CD4-positive, alpha-beta memory T cell (primary cell): ENCODE results near the gene LIPK. TPM values are rescaled to one million over a fixed set of nuclear protein-coding genes. Genes with fewer than 3 reads are reported as not detected.
"Not testable (repeated sequence)": the region's sequence is repeated elsewhere in the genome, so short reads cannot be mapped to it uniquely, and the experiment has no call there.

ENCODE experiments used
- CTCF ChIA-PET: fragments of 350-600 bp; sonication (Branson Sonifier 250); formaldehyde crosslinking; loops from one replicate; lab custom pipeline; 2021; ENCODE audit warnings: inconsistent platforms; ENCODE audit not compliant: partially characterized antibody; lab: Charles Lee
- POLR2A ChIA-PET: fragments of 350-600 bp; sonication (Branson Sonifier 250); formaldehyde crosslinking; loops from one replicate; lab custom pipeline; 2021; ENCODE audit not compliant: partially characterized antibody; lab: Charles Lee
- DNase-seq, 5 donors: peaks; one replicate each; pipeline versions ENCODE4 v3.0.0 to v3.0.0-alpha.2; 2020 to 2022; ENCODE audit warnings: mixed read lengths in 1 of 5
- H3K27ac ChIP-seq: one replicate; pipeline ENCODE4 v1.7.0; 2013; ENCODE audit warnings: low read depth, low read length
- H3K27me3 ChIP-seq: 2 replicates; pipeline ENCODE4 v1.7.0; 2013; ENCODE audit warnings: mild to moderate bottlenecking, low read length, moderate library complexity; ENCODE audit not compliant: insufficient read depth
- H3K36me3 ChIP-seq: 2 replicates; pipeline ENCODE4 v1.7.0; 2013; ENCODE audit warnings: mild to moderate bottlenecking, low read length, moderate library complexity; ENCODE audit not compliant: insufficient read depth
- H3K4me1 ChIP-seq: 2 replicates; pipeline ENCODE4 v1.7.0; 2013; ENCODE audit warnings: mild to moderate bottlenecking, low read length, moderate library complexity; ENCODE audit not compliant: insufficient read depth
- H3K4me3 ChIP-seq, 2 donors: one replicate each; pipeline ENCODE4 v1.7.0; 2013; ENCODE audit warnings: low read length in 2 of 2, mild to moderate bottlenecking in 1 of 2
- H3K9me3 ChIP-seq, 2 donors: one replicate each; pipeline ENCODE4 v1.7.0; 2013; ENCODE audit warnings: low read length in 2 of 2, control low read depth in 1 of 2; ENCODE audit not compliant: control insufficient read depth in 1 of 2
- H3K27ac Mint-ChIP-seq, 7 donors: one replicate each; pipeline ENCODE4 v1.8.0; 2020 to 2021; ENCODE audit warnings: mixed read lengths in 7 of 7, mild to moderate bottlenecking in 6 of 7, inconsistent platforms in 3 of 7, moderate library complexity in 3 of 7
- H3K27me3 Mint-ChIP-seq, 2 donors: one replicate each; pipeline ENCODE4 v1.8.0; 2020 to 2021; ENCODE audit warnings: mixed read lengths in 2 of 2
- H3K36me3 Mint-ChIP-seq, 2 donors: one replicate each; pipeline ENCODE4 v1.8.0; 2020 to 2021; ENCODE audit warnings: mixed read lengths in 2 of 2, inconsistent platforms in 1 of 2, mild to moderate bottlenecking in 1 of 2
- H3K4me1 Mint-ChIP-seq, 4 donors: one replicate each; pipeline ENCODE4 v1.8.0; 2020 to 2021; ENCODE audit warnings: mixed read lengths in 4 of 4, mild to moderate bottlenecking in 1 of 4
- H3K4me3 Mint-ChIP-seq, 8 donors: one replicate each; pipeline ENCODE4 v1.8.0; 2020 to 2021; ENCODE audit warnings: mixed read lengths in 8 of 8, mild to moderate bottlenecking in 7 of 8, moderate library complexity in 6 of 8, inconsistent platforms in 3 of 8
- H3K9me3 Mint-ChIP-seq, 8 donors: one replicate each; pipeline ENCODE4 v1.8.0; 2020 to 2021; ENCODE audit warnings: mixed read lengths in 8 of 8, mild to moderate bottlenecking in 5 of 8, inconsistent platforms in 3 of 8, moderate library complexity in 1 of 8
- intact Hi-C: fragments of 100-400 bp; cut with micrococcal nuclease; formaldehyde crosslinking; loops from one replicate; pipeline ENCODE4 v1.15.1; 2023
- polyA plus RNA-seq, 2 donors: library from polyadenylated mRNA; unstranded; fragments of 300-500 nt; fragmentation: Illumina TruSeq; gene quantifications; one replicate each; pipeline ENCODE4 v1.2.3, GENCODE V29; 2021
- total RNA-seq, 2 experiments: library from RNA; stranded (reverse); gene quantifications; one replicate each; pipeline ENCODE4 v1.2.3, GENCODE V29; 2021

The LIPK gene
- total RNA-seq (not detected), polyA plus RNA-seq (not detected)

DNA sequence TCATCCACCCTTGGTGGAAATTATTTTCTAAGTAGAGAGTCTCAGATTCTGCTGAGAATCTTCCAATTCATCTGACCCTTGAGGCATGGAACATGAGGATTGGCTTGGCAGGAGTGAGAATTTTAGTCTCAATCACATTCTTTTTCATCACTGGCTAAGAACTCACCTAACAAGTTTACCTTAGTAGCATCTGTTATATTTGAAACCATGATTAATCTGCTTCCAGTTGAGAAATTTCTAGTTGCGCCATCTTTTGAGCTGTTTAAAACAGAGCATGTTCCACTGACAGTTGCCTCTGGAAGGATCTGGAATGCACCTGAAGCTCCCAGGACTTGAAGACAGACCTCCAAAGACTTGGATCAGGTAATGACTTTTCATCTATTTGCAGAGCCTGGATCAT lies at the start of gene LIPK:
LIPK (plus strand) TSS at position 292 of the 400 bp plus-strand sequence. CDS start 18,295 bp downstream, outside the sequence.
- DNase-seq, result no peak
- intact Hi-C loops, result no loop called here
- Histone ChIP-seq H3K4me3 (no peak within 1 kb of the TSS), H3K27ac (no peak within 1 kb of the TSS), H3K9me3 (no peaks in the 10 kb centered on the region), H3K27me3 (no peaks in the 10 kb centered on the region), H3K36me3 (no peaks in the 10 kb centered on the region), H3K4me1 (no peaks in the 10 kb centered on the region)
- Mint-ChIP-seq H3K36me3 (no peaks in the 10 kb centered on the region), H3K9me3 (peaks cover 0 to 2% (median 0%) of the 10 kb centered on the region in 8 donors), H3K27ac (no peak within 1 kb of the TSS), H3K27me3 (no peaks in the 10 kb centered on the region), H3K4me3 (no peak within 1 kb of the TSS), H3K4me1 (peaks cover 0 to 1% (median 0%) of the 10 kb centered on the region in 4 donors)
- ChIA-PET CTCF (interaction anchor here (1.0 kb wide), 1 partner anchor 20 kb away, joined by 3 read pairs; no protein-coding TSS in a partner anchor), POLR2A (no interaction called here)

GRCh38 chr10:88657901-88658300 lies 48.1 kb upstream of the LIPK start:
- Histone ChIP-seq H3K27me3 (no peaks in the 10 kb centered on the region), H3K4me3 (no peak overlapping the region), H3K4me1 (no peaks in the 10 kb centered on the region), H3K9me3 (no peaks in the 10 kb centered on the region), H3K36me3 (no peaks in the 10 kb centered on the region), H3K27ac (no peak overlapping the region)
- H3K4me1 Mint-ChIP-seq, result no peaks in the 10 kb centered on the region
- no peak overlapping the region for H3K27ac Mint-ChIP-seq
- no peaks in the 10 kb centered on the region for H3K36me3 Mint-ChIP-seq
- CTCF ChIA-PET, result interaction anchor here (2.2 kb wide), 1 partner anchor 75 kb away, joined by 4 read pairs; the partner anchor contains the start of gene RNLS
- intact Hi-C loops, result no loop called here
- POLR2A ChIA-PET, result no interaction called here
- H3K27me3 Mint-ChIP-seq, result peaks cover 3 to 4% of the 10 kb centered on the region in 2 donors
- no peak overlapping the region for H3K4me3 Mint-ChIP-seq
- no peak for DNase-seq
- no peaks in the 10 kb centered on the region for H3K9me3 Mint-ChIP-seq

- no peak for DNase-seq
- Mint-ChIP-seq H3K27me3 (peaks cover 2 to 3% of the 10 kb centered on the region in 2 donors), H3K36me3 (no peaks in the 10 kb centered on the region), H3K9me3 (peaks cover 0 to 4% (median 0%) of the 10 kb centered on the region in 8 donors), H3K4me3 (no peak overlapping the region), H3K4me1 (no peaks in the 10 kb centered on the region), H3K27ac (no peak overlapping the region)
- ChIA-PET CTCF (interaction anchor here (1.5 kb wide), 1 partner anchor 809 kb away, joined by 3 read pairs; no protein-coding TSS in a partner anchor), POLR2A (no interaction called here)
- Histone ChIP-seq H3K4me1 (no peaks in the 10 kb centered on the region), H3K9me3 (no peaks in the 10 kb centered on the region), H3K36me3 (no peaks in the 10 kb centered on the region), H3K27me3 (no peaks in the 10 kb centered on the region), H3K4me3 (no peak overlapping the region), H3K27ac (no peak overlapping the region)
- intact Hi-C loops, result no loop called here
Observed at GRCh38 chr10:88659725-88660597, 46.1 kb upstream of the LIPK start.

- H3K9me3 ChIP-seq, result no peaks in the 10 kb centered on the region
- H3K36me3 ChIP-seq, result no peaks in the 10 kb centered on the region
- H3K4me3 Mint-ChIP-seq, result no peak overlapping the region
- no peaks in the 10 kb centered on the region for H3K27me3 ChIP-seq
- no peaks in the 10 kb centered on the region for H3K4me1 Mint-ChIP-seq
- H3K9me3 Mint-ChIP-seq, result peaks cover 0 to 4% (median 0%) of the 10 kb centered on the region in 8 donors
- H3K27me3 Mint-ChIP-seq, result peaks cover 2 to 3% of the 10 kb centered on the region in 2 donors
- ChIA-PET POLR2A (no interaction called here), CTCF (interaction anchor here (1.5 kb wide), 1 partner anchor 810 kb away, joined by 3 read pairs; no protein-coding TSS in a partner anchor)
- no peak overlapping the region for H3K27ac ChIP-seq
- H3K27ac Mint-ChIP-seq, result no peak overlapping the region
- H3K4me1 ChIP-seq, result no peaks in the 10 kb centered on the region
- no peak overlapping the region for H3K4me3 ChIP-seq
- intact Hi-C loops, result no loop called here
- H3K36me3 Mint-ChIP-seq, result no peaks in the 10 kb centered on the region
- no peak for DNase-seq
Observed at GRCh38 chr10:88660598-88660884, 45.5 kb upstream of the LIPK start.

- H3K36me3 Mint-ChIP-seq, result no peaks in the 10 kb centered on the region
- H3K4me1 Mint-ChIP-seq, result no peaks in the 10 kb centered on the region
- ChIA-PET CTCF (no interaction called here), POLR2A (no interaction called here)
- Histone ChIP-seq H3K27me3 (no peaks in the 10 kb centered on the region), H3K4me3 (no peak overlapping the region), H3K9me3 (no peaks in the 10 kb centered on the region), H3K36me3 (no peaks in the 10 kb centered on the region), H3K4me1 (no peaks in the 10 kb centered on the region), H3K27ac (no peak overlapping the region)
- intact Hi-C loops, result no loop called here
- no peak overlapping the region for H3K27ac Mint-ChIP-seq
- H3K9me3 Mint-ChIP-seq, result peaks cover 0 to 4% (median 0%) of the 10 kb centered on the region in 8 donors
- peaks cover 1 to 2% of the 10 kb centered on the region in 2 donors for H3K27me3 Mint-ChIP-seq
- H3K4me3 Mint-ChIP-seq, result no peak overlapping the region
- DNase-seq, result no peak
Observed at GRCh38 chr10:88661018-88661417, 45.0 kb upstream of the LIPK start.

DNA sequence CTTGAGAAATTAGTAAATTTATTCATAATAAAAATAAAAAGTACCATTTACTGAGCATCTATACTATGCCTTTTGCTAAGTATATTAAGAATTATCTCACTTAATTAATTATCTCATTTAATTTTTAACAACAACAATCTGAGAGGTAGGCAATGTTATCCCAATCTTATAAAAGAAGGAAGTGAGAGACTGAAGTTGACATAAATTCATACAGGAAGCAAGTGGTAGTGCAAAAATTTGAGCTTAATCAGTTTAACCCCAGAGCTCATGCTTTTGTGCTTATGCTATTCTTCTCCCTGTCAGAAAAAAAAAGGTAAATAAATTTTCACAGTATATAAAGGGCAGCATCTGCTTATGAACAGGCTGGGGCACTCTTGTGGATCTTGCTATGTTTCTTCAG lies 44.5 kb upstream of the LIPK start:
- no peak overlapping the region for H3K4me3 Mint-ChIP-seq
- no peak overlapping the region for H3K27ac Mint-ChIP-seq
- H3K4me1 Mint-ChIP-seq, result no peaks in the 10 kb centered on the region
- intact Hi-C loops, result no loop called here
- ChIA-PET POLR2A (no interaction called here), CTCF (no interaction called here)
- H3K27ac ChIP-seq, result no peak overlapping the region
- no peaks in the 10 kb centered on the region for H3K9me3 ChIP-seq
- H3K36me3 Mint-ChIP-seq, result no peaks in the 10 kb centered on the region
- peaks cover 1 to 2% of the 10 kb centered on the region in 2 donors for H3K27me3 Mint-ChIP-seq
- no peaks in the 10 kb centered on the region for H3K4me1 ChIP-seq
- H3K4me3 ChIP-seq, result no peak overlapping the region
- no peaks in the 10 kb centered on the region for H3K36me3 ChIP-seq
- DNase-seq, result no peak
- H3K27me3 ChIP-seq, result no peaks in the 10 kb centered on the region
- peaks cover 0 to 4% (median 0%) of the 10 kb centered on the region in 8 donors for H3K9me3 Mint-ChIP-seq

DNA sequence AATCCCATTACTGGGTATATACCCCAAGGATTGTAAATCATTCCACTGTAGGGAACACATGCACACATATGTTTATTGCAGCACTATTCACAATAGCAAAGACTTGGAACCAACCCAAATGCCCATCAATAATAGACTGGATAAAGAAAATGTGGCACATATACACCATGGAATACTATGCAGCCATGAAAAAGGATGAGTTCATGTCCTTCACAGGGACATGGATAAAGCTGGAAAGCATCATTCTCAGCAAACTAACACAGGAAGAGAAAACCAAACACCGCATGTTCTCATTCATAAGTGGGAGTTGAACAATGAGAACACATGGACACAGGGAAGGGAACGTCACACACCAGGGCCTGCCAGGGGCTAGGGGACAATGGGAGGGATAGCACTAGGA lies 42.9 kb upstream of the LIPK start:
- H3K27me3 ChIP-seq, intact Hi-C loops, H3K4me1 Mint-ChIP-seq, H3K27ac Mint-ChIP-seq, H3K4me3 Mint-ChIP-seq, H3K36me3 Mint-ChIP-seq, CTCF ChIA-PET, POLR2A ChIA-PET, H3K9me3 Mint-ChIP-seq, H3K4me3 ChIP-seq, H3K27me3 Mint-ChIP-seq, H3K36me3 ChIP-seq, H3K27ac ChIP-seq, H3K4me1 ChIP-seq, H3K9me3 ChIP-seq, DNase-seq: not testable (repeated sequence)
